Stimulated activated CD8-positive, alpha-beta memory T cell treated with anti-CD3 and anti-CD28 coated beads, Interleukin-12 subunit alpha, Interleukin-12 subunit beta, amount 100 ng/mL, for 24 hours (primary cell): ENCODE results near the gene TMEM30B.
"Not testable (repeated sequence)": the region's sequence is repeated elsewhere in the genome, so short reads cannot be mapped to it uniquely, and the experiment has no call there.

Source experiments
- DNase-seq: peaks from one replicate; pipeline ENCODE4 v3.0.0-alpha.2; 2020; ENCODE audit errors: extremely low read depth

The TMEM30B gene

GRCh38 chr14:61266436-61266835 is 14.7 kb downstream of the TMEM30B start:
- no peak for DNase-seq

- DNase-seq = no peak
Measured at GRCh38 chr14:61264651-61265050, 16.5 kb downstream of the TMEM30B start.

DNA sequence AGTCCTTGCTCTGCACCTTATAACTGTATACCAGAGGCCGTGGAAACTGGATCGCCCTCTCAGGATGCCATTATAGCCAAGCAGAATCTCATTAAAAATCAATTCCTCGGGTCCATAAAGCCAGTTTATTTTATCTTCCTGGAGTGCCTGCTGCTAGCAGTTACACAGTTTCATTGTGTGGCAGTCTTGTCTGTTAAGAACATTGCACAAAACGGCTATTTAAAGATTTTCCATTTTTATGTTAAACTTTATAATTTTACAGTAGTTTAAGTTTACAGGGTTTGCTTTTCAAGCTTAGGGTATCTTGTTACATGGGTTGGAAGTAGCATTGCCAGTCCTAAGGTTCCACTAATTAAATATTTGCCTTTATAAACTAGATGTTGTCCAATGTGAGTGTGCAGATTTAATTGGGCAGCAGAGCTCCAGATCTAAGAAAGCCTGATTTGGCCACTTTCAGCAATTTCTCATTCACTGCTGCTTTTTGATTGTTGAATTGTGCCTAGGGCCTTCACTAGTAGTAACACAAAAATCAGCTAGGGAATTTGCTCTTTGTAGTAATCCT is 17.0 kb downstream of the TMEM30B start:
- no peak for DNase-seq

- DNase-seq = no peak
Measured at GRCh38 chr14:61262082-61262481, 19.1 kb downstream of the TMEM30B start.

GRCh38 chr14:61260939-61261776 is 20.0 kb downstream of the TMEM30B start:
- no peak for DNase-seq

GRCh38 chr14:61258985-61259384 is 22.2 kb downstream of the TMEM30B start:
- DNase-seq = no peak

GRCh38 chr14:61257469-61258057 is 23.6 kb downstream of the TMEM30B start:
- no peak for DNase-seq

- no peak for DNase-seq
Measured at GRCh38 chr14:61256826-61257468, 24.2 kb downstream of the TMEM30B start.

DNA sequence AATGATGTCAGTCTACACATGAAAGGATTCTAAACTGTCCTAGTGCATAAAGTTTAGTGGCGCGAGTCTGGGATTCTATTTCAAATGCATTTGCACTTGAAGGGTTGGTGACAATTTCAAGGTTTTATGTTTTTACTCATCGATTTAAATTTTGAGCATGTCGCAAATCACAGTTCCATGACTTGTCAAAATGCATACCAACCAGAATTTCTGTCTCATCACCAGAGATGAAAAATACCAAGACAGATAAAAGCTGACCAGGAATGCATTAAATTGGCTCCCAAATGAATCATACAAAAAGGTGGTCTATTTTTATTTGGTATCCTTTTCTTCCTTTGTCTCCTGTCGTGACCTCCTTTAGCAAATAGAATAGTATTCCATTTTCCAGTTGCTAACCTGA is 25.2 kb downstream of the TMEM30B start:
- no peak for DNase-seq

DNA sequence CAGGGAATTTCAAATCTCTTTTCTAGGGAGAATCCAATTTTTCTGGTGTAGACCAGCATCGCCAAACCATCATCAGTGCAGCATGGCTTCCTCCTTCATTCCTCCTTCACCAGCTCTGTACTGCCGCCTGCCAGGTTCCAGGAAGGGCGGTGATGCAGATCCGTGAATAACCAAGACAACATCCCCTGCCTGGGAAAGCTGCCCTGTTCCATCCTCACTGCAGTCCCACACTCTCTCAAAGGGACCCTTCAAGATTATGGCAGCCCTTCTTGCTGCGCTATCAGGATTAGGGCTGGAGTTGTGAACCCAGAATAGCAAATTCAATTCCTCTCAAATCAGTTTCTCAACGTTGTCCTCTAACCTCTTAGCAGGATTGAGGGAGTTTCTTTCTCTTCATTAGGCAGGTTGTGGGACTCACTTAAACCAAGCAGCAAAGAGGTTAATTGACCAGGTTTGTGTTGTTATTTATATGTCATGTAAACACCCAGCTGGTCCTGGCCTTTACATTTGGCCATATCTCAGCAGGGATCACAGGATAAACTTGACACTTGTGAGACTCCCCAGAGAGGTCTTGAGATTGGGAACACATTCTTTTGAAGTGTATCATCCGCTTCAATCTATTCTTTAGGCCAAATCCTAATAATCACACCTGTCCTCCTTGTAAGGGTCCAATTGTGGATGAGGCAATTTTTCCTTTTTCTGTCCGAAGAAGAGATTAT is 26.2 kb downstream of the TMEM30B start:
- DNase-seq = no peak

GRCh38 chr14:61253064-61253738 is 27.9 kb downstream of the TMEM30B start:
- no peak for DNase-seq

DNA sequence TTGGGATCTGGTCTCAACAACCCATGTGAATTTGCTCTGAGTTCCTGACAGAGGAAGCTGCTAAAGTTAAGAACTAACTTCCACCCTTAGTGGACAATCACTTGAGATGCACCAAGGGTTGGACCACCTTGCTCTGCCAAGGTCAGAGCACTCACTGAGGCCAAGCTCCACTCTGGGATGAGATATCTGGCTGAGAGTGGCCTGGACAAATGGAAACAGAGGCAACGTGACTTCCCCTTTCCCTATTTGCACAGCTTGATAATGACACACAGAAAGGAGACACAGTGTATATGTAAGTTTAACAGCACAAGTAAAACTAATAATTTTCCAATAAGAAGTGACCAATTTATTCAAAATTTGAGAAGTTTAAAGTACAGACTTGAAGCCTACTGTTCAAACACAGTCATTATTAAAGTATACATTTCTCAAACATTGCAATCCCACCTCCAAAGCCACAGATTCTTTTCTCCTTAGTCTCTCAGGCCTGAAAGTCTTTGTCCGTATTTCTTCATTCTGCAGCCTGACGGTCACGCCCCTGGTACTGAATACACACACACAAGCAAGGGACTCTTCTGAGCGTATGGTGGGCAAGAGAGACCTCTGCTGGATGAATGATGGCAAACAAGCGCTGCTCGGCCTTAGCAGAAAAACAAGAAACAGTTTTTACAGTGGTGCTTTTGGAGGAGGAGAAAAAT is 28.6 kb downstream of the TMEM30B start:
- DNase-seq = no peak

GRCh38 chr14:61250063-61250462 is 31.1 kb downstream of the TMEM30B start:
- DNase-seq = no peak

GRCh38 chr14:61247935-61248334 is 33.2 kb downstream of the TMEM30B start:
- DNase-seq = no peak

- DNase-seq = no peak
Measured at GRCh38 chr14:61246721-61247120, 34.4 kb downstream of the TMEM30B start.

DNA sequence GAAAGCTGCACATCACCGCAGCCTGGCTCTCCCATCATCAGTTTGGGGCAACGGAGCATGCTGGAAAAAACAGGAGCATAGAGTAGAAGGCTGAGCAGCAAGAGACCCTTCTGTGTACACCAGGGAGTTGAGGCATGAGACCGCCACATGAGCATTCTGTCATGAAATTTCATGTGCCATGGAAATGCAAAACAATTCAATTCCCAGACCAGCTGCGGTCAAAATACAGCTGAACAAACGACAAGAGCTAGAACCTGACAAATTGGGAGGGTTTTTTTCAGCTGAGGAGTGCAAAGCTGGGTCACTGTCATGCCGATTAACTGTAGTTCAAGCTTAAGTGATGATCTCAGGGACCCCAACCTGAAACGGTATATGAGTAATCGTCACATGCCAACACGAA is 37.1 kb downstream of the TMEM30B start:
- no peak for DNase-seq

- no peak for DNase-seq
Measured at GRCh38 chr14:61240206-61240605, 40.9 kb downstream of the TMEM30B start.

GRCh38 chr14:61239285-61239684 is 41.9 kb downstream of the TMEM30B start:
- DNase-seq = not testable (repeated sequence)

DNA sequence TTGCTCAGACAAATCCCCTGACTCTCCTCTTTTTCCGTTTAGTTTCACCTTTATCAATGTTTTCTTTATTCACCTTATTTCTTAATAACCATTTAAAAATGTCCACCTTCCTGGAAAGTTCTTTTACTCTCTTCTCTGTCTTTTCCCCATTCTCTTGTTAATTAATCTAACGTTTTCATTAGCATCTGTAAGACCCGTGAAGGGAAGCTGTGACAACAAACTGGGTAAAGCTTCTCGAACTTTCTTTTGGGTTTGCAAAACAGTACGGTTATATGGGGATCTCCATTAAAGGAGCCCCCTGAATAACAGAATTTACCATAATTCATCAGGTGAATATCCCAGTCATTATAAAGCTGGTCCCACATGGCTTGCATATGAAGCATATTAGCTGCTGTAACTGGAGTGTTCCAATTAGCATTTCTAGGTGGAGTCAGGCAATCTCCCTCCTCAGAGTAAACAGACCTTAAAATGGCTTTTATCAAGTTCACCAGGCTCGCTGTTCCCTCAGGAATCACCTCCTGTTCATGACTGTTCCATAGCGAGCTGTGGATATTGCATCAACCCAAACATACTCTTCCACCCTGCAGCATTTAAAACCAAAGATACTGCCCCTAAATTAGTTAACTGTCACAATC is 42.4 kb downstream of the TMEM30B start:
- DNase-seq = no peak

DNA sequence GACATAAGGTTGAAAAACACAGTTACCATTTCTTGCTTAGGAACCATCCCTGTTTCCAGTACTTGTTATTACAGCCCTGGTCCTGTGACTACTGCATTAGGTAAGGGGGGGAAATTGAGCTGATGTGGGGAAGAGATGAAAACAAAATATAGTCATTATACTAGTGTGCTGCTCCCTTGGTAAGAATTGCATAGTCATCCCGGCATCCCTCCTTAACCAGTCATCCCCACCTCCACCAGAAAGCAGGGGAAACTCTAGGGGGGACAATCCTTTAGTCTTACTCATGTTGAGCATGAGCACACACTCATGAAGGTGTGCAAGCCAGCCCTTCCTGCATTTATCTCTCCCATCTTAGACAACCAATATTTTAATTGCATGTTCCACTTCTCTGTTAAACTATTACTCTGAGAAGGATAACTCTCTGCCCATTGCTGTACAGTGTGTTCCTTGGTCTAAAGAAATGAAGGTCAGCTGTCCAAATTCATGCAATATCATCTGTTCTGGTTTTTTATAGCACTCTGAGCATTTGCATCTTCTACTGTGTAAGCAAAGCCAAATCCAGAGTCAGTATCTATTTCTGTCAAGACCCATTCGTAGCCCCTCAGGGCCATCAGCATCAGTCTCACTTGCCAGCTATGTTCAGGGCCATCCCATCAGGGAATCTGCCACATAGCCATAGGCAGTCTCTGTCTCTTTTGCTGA is 46.8 kb downstream of the TMEM30B start:
- DNase-seq = no peak
